LHCN-M2 (cell line): ENCODE data around the gene P4HTM. TPM values are rescaled to one million over a fixed set of nuclear protein-coding genes. Genes with fewer than 3 reads are reported as not detected.
A peak's percentile ranks its signal among the peaks of the same experiment; 100 is the strongest.

Source experiments
- DNase-seq: peaks from one replicate; pipeline ENCODE4 v3.0.0-alpha.2; 2012; ENCODE audit warnings: low read depth
- total RNA-seq: library from RNA; depleted of rRNA; stranded (reverse); fragments of >200 nt; gene quantifications from 2 replicates; pipeline ENCODE4 v1.2.3, GENCODE V29; 2014; rRNA removed

Gene P4HTM
- total RNA-seq, 1 experiment from 2014 or later, result 21.0 TPM

- peak; percentile 76 for DNase-seq
Measured at GRCh38 chr3:49025005-49025792, 35.2 kb downstream of the P4HTM start.

GRCh38 chr3:49025793-49026520 is 35.9 kb downstream of the P4HTM start:
- no peak for DNase-seq

GRCh38 chr3:49026536-49026935 is 36.5 kb downstream of the P4HTM start:
- DNase-seq, result no peak

GRCh38 chr3:49027634-49028033 is 37.6 kb downstream of the P4HTM start:
- no peak for DNase-seq

GRCh38 chr3:49028298-49028672 is 38.2 kb downstream of the P4HTM start:
- DNase-seq, result no peak

GRCh38 chr3:49028673-49029562 is 38.9 kb downstream of the P4HTM start, which contains the start of gene IMPDH2:
Gene IMPDH2, minus strand, starts transcription at chr3:49029398. Its CDS starts 48 bp downstream, at chr3:49029350.
- DNase-seq, result peak; percentile 86

GRCh38 chr3:49029563-49029884 is 39.5 kb downstream of the P4HTM start:
- no peak for DNase-seq

GRCh38 chr3:49030321-49030720 is 40.3 kb downstream of the P4HTM start:
- DNase-seq, result no peak

- DNase-seq, result no peak
Measured at GRCh38 chr3:49032646-49033304, 42.7 kb downstream of the P4HTM start.

GRCh38 chr3:49034650-49035049 is 44.6 kb downstream of the P4HTM start:
- no peak for DNase-seq

- no peak for DNase-seq
Measured at GRCh38 chr3:49035281-49035680, 45.2 kb downstream of the P4HTM start.

- no peak for DNase-seq
Measured at GRCh38 chr3:49053543-49053942, 63.5 kb downstream of the P4HTM start.

GRCh38 chr3:49054344-49054862 is 64.4 kb downstream of the P4HTM start:
- DNase-seq, result no peak

Other genes with a start within 250 kb of the P4HTM start
- 41.3 and 48.3 TPM in 2 replicates for gene PRKAR2A, start 142.4 kb upstream of the P4HTM start, total RNA-seq
- gene SLC25A20, start 91.4 kb upstream of the P4HTM start, total RNA-seq, result 14.5 and 17.5 TPM in 2 replicates
- 73.2 and 84.3 TPM in 2 replicates for gene ARIH2, start 71.4 kb upstream of the P4HTM start, total RNA-seq
- 78.0 and 87.3 TPM in 2 replicates for gene WDR6, start 17.1 kb downstream of the P4HTM start, total RNA-seq
- 42.5 and 45.7 TPM in 2 replicates for gene DALRD3, start 28.3 kb downstream of the P4HTM start, total RNA-seq
- gene NDUFAF3, start 31.9 kb downstream of the P4HTM start, total RNA-seq, result 116 and 162 TPM in 2 replicates
- 325 and 336 TPM in 2 replicates for gene IMPDH2, start 39.2 kb downstream of the P4HTM start, total RNA-seq
- 74.6 and 83.8 TPM in 2 replicates for gene QRICH1, start 103.8 kb downstream of the P4HTM start, total RNA-seq
- 161 and 208 TPM in 2 replicates for gene QARS1, start 114.5 kb downstream of the P4HTM start, total RNA-seq
- 54.4 and 57.6 TPM in 2 replicates for gene USP19, start 130.6 kb downstream of the P4HTM start, total RNA-seq
- 238 and 248 TPM in 2 replicates for gene LAMB2, start 142.8 kb downstream of the P4HTM start, total RNA-seq
- gene CCDC71, start 176.1 kb downstream of the P4HTM start, total RNA-seq, result 43.7 and 44.3 TPM in 2 replicates
- gene KLHDC8B, start 181.4 kb downstream of the P4HTM start, total RNA-seq, result 17.1 and 19.1 TPM in 2 replicates